Heart right ventricle (tissue), 16 donors: ENCODE data around the gene ABRACL. TPM values are rescaled to one million over a fixed set of nuclear protein-coding genes. Genes with fewer than 3 reads are reported as not detected.

ENCODE experiments used
- ATAC-seq, 8 donors: fragments of 200-7000 bp; cut with Tn5 transposase; one replicate each; pipeline ENCODE4 v1.9.1; 2020; ENCODE audit warnings: mild to moderate bottlenecking in 8 of 8, moderate library complexity in 8 of 8, moderate number of reproducible peaks in 1 of 8
- DNase-seq, 2 donors: peaks; one replicate each; pipeline ENCODE4 v3.0.0-alpha.2; 2020
- H3K27ac ChIP-seq, 10 donors: fragments of 200-600 bp; sonication (generic) in 2 of 10; one replicate each; pipeline versions ENCODE4 v1.5.0 to v1.8.0; 2020 to 2022; ENCODE audit warnings: mild to moderate bottlenecking in 3 of 10
- H3K27me3 ChIP-seq, 7 donors: fragments of 200-600 bp; one replicate each; pipeline ENCODE4 v1.8.0; 2021 to 2022; ENCODE audit warnings: mild to moderate bottlenecking in 2 of 7
- H3K36me3 ChIP-seq, 9 donors: fragments of 200-600 bp; sonication (generic) in 1 of 9; one replicate each; pipeline versions ENCODE4 v1.5.0 to v1.8.0; 2020 to 2022; ENCODE audit warnings: mild to moderate bottlenecking in 2 of 9
- H3K4me1 ChIP-seq, 9 donors: fragments of 200-600 bp; sonication (generic) in 1 of 9; one replicate each; pipeline versions ENCODE4 v1.5.0 to v1.8.0; 2020 to 2022; ENCODE audit warnings: mild to moderate bottlenecking in 4 of 9
- H3K4me3 ChIP-seq, 10 donors: fragments of 200-600 bp; sonication (generic) in 2 of 10; one replicate each; pipeline versions ENCODE4 v1.5.0 to v1.8.0; 2020 to 2022; ENCODE audit warnings: mild to moderate bottlenecking in 7 of 10, moderate library complexity in 2 of 10
- H3K9me3 ChIP-seq, 11 donors: fragments of 200-600 bp in 10 of 11; sonication (generic) in 2 of 11; one replicate each; pipeline versions ENCODE4 v1.5.0 to v1.8.0; 2013 to 2022; ENCODE audit warnings: mild to moderate bottlenecking in 2 of 11, control low read depth in 1 of 11, moderate library complexity in 1 of 11
- WGBS, 2 donors: extraction: QIAGEN DNeasy Blood & Tissue Kit; methylation state at CpG; one replicate each; pipeline ENCODE4 v1.1.7; 2013; ENCODE audit warnings: inconsistent platforms in 1 of 2; 5-methylcytosine and 5-hydroxymethylcytosine counted together
- intact Hi-C, 10 donors: fragments of 100-400 bp; cut with DNase I; formaldehyde crosslinking; loops; one replicate each; pipeline versions ENCODE4 v1.11.1 to v1.14.2; 2022
- polyA plus RNA-seq, 2 donors: library from polyadenylated mRNA; stranded (reverse); fragments of 200-250 nt; gene quantifications; one replicate each; pipeline ENCODE4 v1.2.3, GENCODE V29; 2013
- total RNA-seq, 10 donors: library from RNA; stranded (reverse); fragmentation: NEBNext Ultra II Directional in 3 of 10; extraction: Animal tissue kit (Norgen Biotek cat#: 25700) in 3 of 10; gene quantifications; one replicate each; pipeline versions ENCODE4 v1.2.1 to v1.2.4, GENCODE V29; 2021 to 2023
- TF ChIP-seq, protein P1 (sequence below), 9 donors: fragments of 200-600 bp; sonication (generic) in 2 of 9; IDR thresholded peaks; one replicate each; pipeline versions ENCODE4 v1.5.0 to v1.8.0; 2021 to 2022; ENCODE audit warnings: antibody characterized with exemption in 9 of 9, mild to moderate bottlenecking in 5 of 9, moderate library complexity in 1 of 9
- donor health status: Arrhythmogenic right ventricular cardiomyopathy.
- donor health status: ischemic (EF 13 %, LVEDD 7.1; RV severe dilation, severe dysfunction).
- donor health status: healthy with polysubstance abuse.
- donor health status: DM: no; HTN: yes; CAD: no.
- donor health status: DM: no; HTN: no; CAD: no.
- donor health status: ischemic (EF 25% LVEDD 6.9; RV normal size, moderate dysfunction).
- donor health status: ischemic (EF 25% LVEDD 5.7; RV mildly dilated, moderate dysfunction).
- donor health status: healthy.
- donor health status: DM: yes; HTN: yes; CAD: no.
- donor health status: Ischemic cardiomyopathy.
- donor health status: ischemic (EF 35%, LVEDD 5.7; RV mildly dilated, moderate dysfunction).
- donor health status: nonischemic (EF 11% LVEDD 7.7; RV severe dilation, severe dysfunction).
- donor health status: DM: yes; HTN: yes; CAD: no.
- donor health status: PGD.
- donor health status: ischemic (EF 29% LVEDD 5.4; RV normal size, mild dysfunction).
- donor health status: nonischemic (EF 23%, LVEDD 6.1; RV moderate dilation, normal function).

Gene ABRACL
- total and polyA plus RNA-seq, 12 donors = 2.6 to 20.8 (median 5.6) TPM

DNA sequence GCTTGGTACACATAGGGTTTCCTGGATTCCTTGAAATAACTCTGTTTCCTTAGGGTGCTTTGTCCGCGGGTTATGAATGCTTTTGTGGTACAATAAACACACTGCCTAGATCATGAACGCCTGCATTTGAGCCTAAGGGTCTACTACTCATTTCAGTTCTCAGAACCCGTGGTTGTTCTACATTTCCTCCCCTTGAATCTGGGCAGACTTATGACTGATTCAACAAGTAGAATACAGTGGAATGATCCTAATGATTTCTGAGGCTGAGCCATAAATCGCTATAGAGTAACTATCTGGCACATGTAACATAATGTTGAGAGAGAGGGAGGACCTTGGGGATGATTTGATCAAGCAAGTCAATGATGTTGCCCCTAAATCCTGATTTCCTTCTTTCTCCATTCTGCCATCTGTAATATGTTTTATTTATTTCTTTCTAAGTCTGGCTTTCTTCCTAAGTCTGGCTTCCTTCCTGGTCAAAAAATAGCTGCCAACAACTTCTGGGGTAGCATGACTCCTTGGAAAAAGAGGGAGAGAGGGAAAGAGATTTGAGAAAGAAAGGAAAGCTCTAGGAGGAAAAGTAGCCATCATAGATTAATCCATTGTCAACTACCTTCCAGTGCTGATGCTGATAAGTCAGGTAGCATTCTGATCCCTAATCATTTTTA lies 23.0 kb downstream of the ABRACL start:
- H3K27ac ChIP-seq = no peak overlapping the region
- DNase-seq (no peak), ATAC-seq (no peak)
- TF ChIP-seq, protein P1, sequence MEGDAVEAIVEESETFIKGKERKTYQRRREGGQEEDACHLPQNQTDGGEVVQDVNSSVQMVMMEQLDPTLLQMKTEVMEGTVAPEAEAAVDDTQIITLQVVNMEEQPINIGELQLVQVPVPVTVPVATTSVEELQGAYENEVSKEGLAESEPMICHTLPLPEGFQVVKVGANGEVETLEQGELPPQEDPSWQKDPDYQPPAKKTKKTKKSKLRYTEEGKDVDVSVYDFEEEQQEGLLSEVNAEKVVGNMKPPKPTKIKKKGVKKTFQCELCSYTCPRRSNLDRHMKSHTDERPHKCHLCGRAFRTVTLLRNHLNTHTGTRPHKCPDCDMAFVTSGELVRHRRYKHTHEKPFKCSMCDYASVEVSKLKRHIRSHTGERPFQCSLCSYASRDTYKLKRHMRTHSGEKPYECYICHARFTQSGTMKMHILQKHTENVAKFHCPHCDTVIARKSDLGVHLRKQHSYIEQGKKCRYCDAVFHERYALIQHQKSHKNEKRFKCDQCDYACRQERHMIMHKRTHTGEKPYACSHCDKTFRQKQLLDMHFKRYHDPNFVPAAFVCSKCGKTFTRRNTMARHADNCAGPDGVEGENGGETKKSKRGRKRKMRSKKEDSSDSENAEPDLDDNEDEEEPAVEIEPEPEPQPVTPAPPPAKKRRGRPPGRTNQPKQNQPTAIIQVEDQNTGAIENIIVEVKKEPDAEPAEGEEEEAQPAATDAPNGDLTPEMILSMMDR (IDR thresholded peaks at IDR 0.05) = no peak
- peaks cover 0 to 7% (median 0%) of the 10 kb centered on the region in 9 donors for H3K4me1 ChIP-seq
- H3K36me3 ChIP-seq = no peaks in the 10 kb centered on the region
- no peaks in the 10 kb centered on the region for H3K9me3 ChIP-seq
- no peaks in the 10 kb centered on the region for H3K27me3 ChIP-seq
- no peak overlapping the region for H3K4me3 ChIP-seq
- WGBS, 2 donors = 86 to 91% methylated on average over 5 of the region's 5 CpGs
- intact Hi-C loops = no loop called here

DNA sequence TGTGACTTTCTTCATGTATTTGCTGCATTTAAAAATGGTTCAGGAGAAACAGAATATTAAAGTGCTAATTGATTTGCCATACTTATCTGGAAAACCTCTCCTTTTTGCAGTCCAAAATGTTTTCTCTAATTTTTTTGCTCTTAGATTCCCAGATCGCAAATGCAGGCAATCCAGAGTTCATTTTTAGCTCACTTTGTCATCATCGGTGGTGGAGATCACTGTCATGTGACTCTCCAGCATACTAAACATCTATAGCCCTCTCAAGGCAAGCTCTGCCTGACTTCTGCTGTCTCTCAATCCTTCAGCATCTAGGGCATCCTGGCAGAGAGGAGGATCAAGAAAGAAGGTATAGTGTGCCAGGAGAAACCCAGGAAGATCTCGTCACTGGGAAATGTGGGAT lies 24.8 kb downstream of the ABRACL start:
- no peak for DNase-seq
- ATAC-seq = no peak
- H3K27ac ChIP-seq = no peak overlapping the region
- H3K9me3 ChIP-seq = no peaks in the 10 kb centered on the region
- H3K36me3 ChIP-seq = no peaks in the 10 kb centered on the region
- H3K4me3 ChIP-seq = no peak overlapping the region
- peaks cover 0 to 7% (median 0%) of the 10 kb centered on the region in 9 donors for H3K4me1 ChIP-seq
- TF ChIP-seq, protein P1 (IDR thresholded peaks at IDR 0.05) = no peak
- WGBS, 2 donors = 27 to 45% methylated on average over 3 of the region's 3 CpGs
- intact Hi-C loops = no loop called here
- no peaks in the 10 kb centered on the region for H3K27me3 ChIP-seq

DNA sequence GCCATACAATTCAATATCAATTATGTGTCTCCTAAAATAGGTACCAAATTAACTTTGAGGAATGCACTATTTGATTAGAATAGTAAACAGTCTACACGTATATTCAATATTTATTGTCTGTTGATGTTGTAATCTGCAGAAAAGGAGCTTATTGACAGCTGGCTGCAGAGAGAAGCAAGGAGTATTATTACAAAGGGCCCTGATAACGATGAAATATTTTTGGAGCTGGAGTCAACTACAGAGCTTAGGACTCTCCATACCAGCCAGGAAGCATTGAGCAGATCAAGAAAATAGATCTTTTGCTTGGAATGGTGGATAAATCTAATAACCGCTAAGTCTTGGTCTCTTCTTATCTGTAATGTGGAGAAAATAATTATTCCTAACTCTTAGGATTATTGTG lies 25.5 kb downstream of the ABRACL start:
- DNase-seq (no peak), ATAC-seq (no peak)
- no peaks in the 10 kb centered on the region for H3K27me3 ChIP-seq
- H3K27ac ChIP-seq = no peak overlapping the region
- H3K36me3 ChIP-seq = no peaks in the 10 kb centered on the region
- intact Hi-C loops = no loop called here
- no peak overlapping the region for H3K4me3 ChIP-seq
- no peaks in the 10 kb centered on the region for H3K9me3 ChIP-seq
- 62 to 74% methylated on average over 3 of the region's 3 CpGs for WGBS, 2 donors
- TF ChIP-seq, protein P1 (IDR thresholded peaks at IDR 0.05) = no peak
- H3K4me1 ChIP-seq = peaks cover 0 to 7% (median 0%) of the 10 kb centered on the region in 9 donors

DNA sequence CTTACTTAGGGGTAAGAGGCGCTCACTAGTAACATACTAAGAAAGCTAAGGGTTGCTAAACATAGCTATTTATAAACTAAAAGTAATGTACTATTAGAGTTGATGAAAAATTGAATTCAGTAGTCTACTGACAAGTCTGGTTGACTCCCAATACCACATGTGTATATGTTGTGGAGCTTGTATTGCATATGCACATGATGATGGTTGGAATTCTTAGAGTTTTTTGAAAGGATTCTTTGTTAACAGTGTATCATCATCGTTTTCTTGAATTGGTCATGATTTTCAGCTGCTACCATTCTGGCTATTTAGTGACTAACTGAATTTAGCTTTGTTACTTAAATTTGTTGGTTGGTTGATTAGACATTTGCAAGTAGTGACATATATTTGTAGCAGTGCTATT lies 27.2 kb downstream of the ABRACL start:
- DNase-seq = no peak
- H3K27me3 ChIP-seq = no peaks in the 10 kb centered on the region
- no peaks in the 10 kb centered on the region for H3K36me3 ChIP-seq
- no peak for ATAC-seq
- H3K27ac ChIP-seq = no peak overlapping the region
- WGBS, 2 donors = 90 to 95% methylated on average over 2 of the region's 2 CpGs
- H3K4me1 ChIP-seq = peaks cover 0 to 7% (median 0%) of the 10 kb centered on the region in 9 donors
- TF ChIP-seq, protein P1 (IDR thresholded peaks at IDR 0.05) = no peak
- intact Hi-C loops = no loop called here
- H3K9me3 ChIP-seq = no peaks in the 10 kb centered on the region
- no peak overlapping the region for H3K4me3 ChIP-seq
